SK-N-SH (cell line): ENCODE measurements around the gene GABRE. TPM values are rescaled to one million over a fixed set of nuclear protein-coding genes. Genes with fewer than 3 reads are reported as not detected.

ENCODE experiments used
- CTCF ChIA-PET: fragments of 300-600, 350-600 bp; formaldehyde crosslinking; extraction: SDS; loops from one replicate; lab custom pipeline; 2021; lab: Yijun Ruan, JAX
- POLR2A ChIA-PET: fragments of 350-600 bp; sonication (Branson Sonifier 250); formaldehyde crosslinking; extraction: SDS; loops from one replicate; lab custom pipeline; 2020; ENCODE audit warnings: antibody characterized with exemption, inconsistent platforms; lab: Yijun Ruan, JAX
- DNase-seq: peaks from one replicate; pipeline ENCODE4 v3.0.0; 2012
- H2AFZ ChIP-seq: fragments of 200-600 bp; sonication (generic); 2 replicates; pipeline ENCODE4 v1.8.1; 2016; ENCODE audit warnings: antibody characterized with exemption, mild to moderate bottlenecking, low read depth
- H3F3A ChIP-seq: fragments of 200-600 bp; sonication (generic); replicated peaks from 2 replicates; pipeline ENCODE3; 2016; ENCODE audit warnings: antibody characterized with exemption, mild to moderate bottlenecking; ENCODE audit not compliant: insufficient read depth
- H3K27ac ChIP-seq, 2 experiments: fragments of 200-500 bp in 1 of 2; fragments of 200-600 bp in 1 of 2; sonication (Bioruptor generic) in 1 of 2; sonication (generic), shearing (Covaris generic) in 1 of 2; 2 replicates each; pipeline versions ENCODE4 v1.5.1 to v1.6.1; 2014 to 2016; ENCODE audit warnings: low read depth in 2 of 2, inconsistent platforms in 1 of 2, low read length in 1 of 2, mild to moderate bottlenecking in 1 of 2, mixed read lengths in 1 of 2
- H3K27me3 ChIP-seq: fragments of 200-600 bp; sonication (generic), shearing (Covaris generic); 2 replicates; pipeline ENCODE4 v1.6.1; 2016; ENCODE audit warnings: mixed run types; ENCODE audit not compliant: insufficient read depth
- H3K36me3 ChIP-seq, 2 experiments: fragments of 200-500 bp in 1 of 2; fragments of 200-600 bp in 1 of 2; sonication (Bioruptor generic) in 1 of 2; sonication (generic) in 1 of 2; replicated peaks in 1 of 2; 2 replicates each; pipeline versions ENCODE3 to v1.5.1; 2014 to 2016; ENCODE audit warnings: low read length in 1 of 2, mild to moderate bottlenecking in 1 of 2; ENCODE audit not compliant: insufficient read depth in 2 of 2, control insufficient read depth in 1 of 2
- H3K4me1 ChIP-seq, 2 experiments: fragments of 200-500 bp in 1 of 2; fragments of 200-600 bp in 1 of 2; sonication (Bioruptor generic) in 1 of 2; sonication (generic), shearing (Covaris generic) in 1 of 2; 2 replicates each; pipeline versions ENCODE4 v1.5.1 to v1.6.1; 2014 to 2016; ENCODE audit warnings: low read depth in 1 of 2, low read length in 1 of 2, mixed run types in 1 of 2; ENCODE audit not compliant: insufficient read depth in 2 of 2, control insufficient read depth in 1 of 2
- H3K4me2 ChIP-seq: fragments of 200-600 bp; sonication (generic), shearing (Covaris generic); 2 replicates; pipeline ENCODE4 v1.6.1; 2017; ENCODE audit warnings: mixed run types
- H3K4me3 ChIP-seq, 2 experiments: fragments of 200-500 bp in 1 of 2; fragments of 200-600 bp in 1 of 2; sonication (Bioruptor generic) in 1 of 2; sonication (generic), shearing (Covaris generic) in 1 of 2; 2 replicates each; pipeline versions ENCODE4 v1.5.1 to v1.8.1; 2014 to 2016; ENCODE audit warnings: low read depth in 2 of 2, inconsistent platforms in 1 of 2, low read length in 1 of 2, mild to moderate bottlenecking in 1 of 2, mixed read lengths in 1 of 2, moderate library complexity in 1 of 2
- H3K79me2 ChIP-seq: fragments of 200-600 bp; sonication (generic); 2 replicates; pipeline ENCODE4 v1.8.1; 2017; ENCODE audit warnings: mild to moderate bottlenecking; ENCODE audit not compliant: insufficient read depth
- H3K9ac ChIP-seq: fragments of 200-600 bp; sonication (generic); 2 replicates; pipeline ENCODE4 v1.6.1; 2017; ENCODE audit warnings: mixed run types
- H3K9me2 ChIP-seq: fragments of 200-600 bp; sonication (generic); 2 replicates; pipeline ENCODE4 v1.6.1; 2017; ENCODE audit warnings: mixed run types
- H3K9me3 ChIP-seq: fragments of 200-600 bp; sonication (generic); 2 replicates; pipeline ENCODE4 v1.6.1; 2017; ENCODE audit warnings: mixed run types, mild to moderate bottlenecking, moderate library complexity
- H4K20me1 ChIP-seq: fragments of 200-600 bp; sonication (generic); 2 replicates; pipeline ENCODE4 v1.6.1; 2017; ENCODE audit warnings: mild to moderate bottlenecking, mixed run types; ENCODE audit not compliant: insufficient read depth
- CHD2 ChIP-seq: fragments of 150-350 bp; IDR thresholded peaks from 2 replicates; pipeline ENCODE4 v1.6.1; 2018; ENCODE audit warnings: low read length; ENCODE audit not compliant: partially characterized antibody
- CTCF ChIP-seq: fragments of 200-600 bp; sonication (generic); IDR thresholded peaks from 2 replicates; pipeline ENCODE4 v1.6.1; 2017; ENCODE audit warnings: antibody characterized with exemption, mild to moderate bottlenecking, moderate library complexity
- ELF1 ChIP-seq: IDR thresholded peaks from 2 replicates; pipeline ENCODE4 v1.4.0; 2012
- EZH2phosphoT487 ChIP-seq: fragments of 200-600 bp; sonication (generic); IDR thresholded peaks from 2 replicates; pipeline ENCODE4 v1.6.1; 2017; ENCODE audit warnings: low read depth, mixed run types, mild to moderate bottlenecking, antibody characterized with exemption, moderate library complexity, borderline replicate concordance
- FOSL2 ChIP-seq: IDR thresholded peaks from 2 replicates; pipeline ENCODE4 v1.4.0; 2012; ENCODE audit warnings: low read depth, mild to moderate bottlenecking, moderate library complexity, borderline replicate concordance
- FOXM1 ChIP-seq: IDR thresholded peaks from 2 replicates; pipeline ENCODE4 v1.4.0; 2012; ENCODE audit warnings: low read depth, mild to moderate bottlenecking
- GABPA ChIP-seq: IDR thresholded peaks from 2 replicates; pipeline ENCODE4 v1.4.0; 2012; ENCODE audit warnings: low read depth, mild to moderate bottlenecking
- GATA2 ChIP-seq: sonication (generic); formaldehyde crosslinking; IDR thresholded peaks from 2 replicates; pipeline ENCODE4 v1.5.0; 2020; ENCODE audit warnings: mild to moderate bottlenecking, missing genetic modification reagents
- IRF3 ChIP-seq: fragments of 150-350 bp; IDR thresholded peaks from 2 replicates; pipeline ENCODE4 v1.6.1; 2016; ENCODE audit warnings: mild to moderate bottlenecking, low read depth, low read length
- JUND ChIP-seq: IDR thresholded peaks from 2 replicates; pipeline ENCODE4 v1.4.0; 2012
- MEF2A ChIP-seq: IDR thresholded peaks from 2 replicates; pipeline ENCODE4 v1.4.0; 2012; ENCODE audit warnings: low read depth, borderline replicate concordance
- MXI1 ChIP-seq: IDR thresholded peaks from 2 replicates; pipeline ENCODE4 v1.6.1; 2012; ENCODE audit warnings: mild to moderate bottlenecking, low read depth, low read length, improper control_type of control experiment
- NFIC ChIP-seq: IDR thresholded peaks from 2 replicates; pipeline ENCODE4 v1.4.0; 2012; ENCODE audit warnings: borderline replicate concordance
- NRF1 ChIP-seq: IDR thresholded peaks from 2 replicates; pipeline ENCODE4 v1.6.1; 2012; ENCODE audit warnings: low read depth, mild to moderate bottlenecking, low read length
- PBX3 ChIP-seq: IDR thresholded peaks from 2 replicates; pipeline ENCODE4; 2012
- RCOR1 ChIP-seq: fragments of 150-350 bp; IDR thresholded peaks from 2 replicates; pipeline ENCODE4 v1.6.1; 2017; ENCODE audit warnings: antibody characterized with exemption, low read length
- RFX5 ChIP-seq: IDR thresholded peaks from 2 replicates; pipeline ENCODE4 v1.6.1; 2012; ENCODE audit warnings: mild to moderate bottlenecking, improper control_type of control experiment, low read length
- RXRA ChIP-seq: IDR thresholded peaks from 2 replicates; pipeline ENCODE4 v1.4.0; 2012; ENCODE audit warnings: low read depth, mild to moderate bottlenecking, borderline replicate concordance
- SIN3A ChIP-seq: IDR thresholded peaks from 2 replicates; pipeline ENCODE4 v1.6.1; 2012; ENCODE audit warnings: low read depth, mild to moderate bottlenecking, low read length, moderate library complexity, borderline replicate concordance
- TCF12 ChIP-seq: IDR thresholded peaks from 2 replicates; pipeline ENCODE4 v1.4.0; 2012
- TEAD4 ChIP-seq: IDR thresholded peaks from 2 replicates; pipeline ENCODE4 v1.4.0; 2012; ENCODE audit warnings: mild to moderate bottlenecking, borderline replicate concordance; ENCODE audit not compliant: insufficient read depth
- USF2 ChIP-seq: fragments of 150-350 bp; IDR thresholded peaks from 2 replicates; pipeline ENCODE4 v1.6.1; 2017; ENCODE audit warnings: antibody characterized with exemption, low read length, low read depth, borderline replicate concordance
- WGBS: methylation state at CpG from one replicate; pipeline ENCODE4 v1.1.6; 2017; ENCODE audit warnings: low lambda C conversion rate; 5-methylcytosine and 5-hydroxymethylcytosine counted together
- polyA plus RNA-seq, 3 experiments: library from polyadenylated mRNA; depleted of rRNA; stranded (reverse); fragments of >200 nt; gene quantifications; 2 replicates each; pipeline ENCODE4 v1.2.3, GENCODE V29; 2012
- TF ChIP-seq, protein P1 (sequence below): IDR thresholded peaks from 2 replicates; pipeline ENCODE4 v1.4.0; 2012; ENCODE audit warnings: low read depth, borderline replicate concordance
- TF ChIP-seq, protein P2 (sequence below): IDR thresholded peaks from 2 replicates; pipeline ENCODE4 v1.4.0; 2012; ENCODE audit warnings: low read depth

Gene GABRE
- polyA plus RNA-seq, 1 of the 3 experiments (the other 2 are of a cell fraction), result 8.1 TPM

DNA sequence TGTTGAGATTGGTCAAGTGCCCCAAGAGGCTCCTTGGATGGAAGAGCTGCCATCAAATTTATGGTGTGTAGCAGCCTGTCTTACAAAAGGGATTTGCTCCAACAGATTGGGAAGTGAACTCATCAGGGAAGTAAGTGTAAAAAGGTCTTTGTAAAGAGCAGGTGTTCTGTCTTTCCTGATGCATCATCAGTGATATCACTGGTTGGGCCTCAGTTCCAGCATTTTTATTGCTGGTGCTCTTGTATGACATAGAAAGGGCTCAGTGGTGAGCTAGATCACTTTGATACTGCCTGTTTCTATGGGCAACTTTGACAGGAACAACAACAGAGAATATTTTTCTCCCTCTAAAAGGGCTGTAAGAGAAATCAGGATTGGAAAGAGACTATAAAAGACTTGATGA, 8.7 kb upstream of the GABRE start:
- no peak overlapping the region for H2AFZ ChIP-seq
- H3K27me3 ChIP-seq, result no peaks in the 10 kb centered on the region
- no peaks in the 10 kb centered on the region for H3K36me3 ChIP-seq
- H3K4me3 ChIP-seq, result no peak overlapping the region
- peaks cover 16% of the 10 kb centered on the region for H3F3A ChIP-seq
- ChIA-PET CTCF (interaction anchor here (1.5 kb wide), 1 partner anchor 17 kb away, joined by 3 read pairs; no protein-coding TSS in a partner anchor), POLR2A (no interaction called here)
- no peaks in the 10 kb centered on the region for H3K9me2 ChIP-seq
- H3K79me2 ChIP-seq, result no peaks in the 10 kb centered on the region
- H4K20me1 ChIP-seq, result no peaks in the 10 kb centered on the region
- H3K27ac ChIP-seq, result peak overlapping the region in 1 of 2 experiments; percentile 79; a peak in 2 of 4 replicates
- peaks cover 0 to 22% of the 10 kb centered on the region in 2 experiments; a peak in 2 of 4 replicates for H3K4me1 ChIP-seq
- no peak overlapping the region for H3K9ac ChIP-seq
- DNase-seq, result no peak
- no peaks in the 10 kb centered on the region for H3K9me3 ChIP-seq
- no peak for TF ChIP-seq USF2
- no peak for TF ChIP-seq FOSL2
- no peak for TF ChIP-seq GABPA
- H3K4me2 ChIP-seq, result no peak overlapping the region

DNA sequence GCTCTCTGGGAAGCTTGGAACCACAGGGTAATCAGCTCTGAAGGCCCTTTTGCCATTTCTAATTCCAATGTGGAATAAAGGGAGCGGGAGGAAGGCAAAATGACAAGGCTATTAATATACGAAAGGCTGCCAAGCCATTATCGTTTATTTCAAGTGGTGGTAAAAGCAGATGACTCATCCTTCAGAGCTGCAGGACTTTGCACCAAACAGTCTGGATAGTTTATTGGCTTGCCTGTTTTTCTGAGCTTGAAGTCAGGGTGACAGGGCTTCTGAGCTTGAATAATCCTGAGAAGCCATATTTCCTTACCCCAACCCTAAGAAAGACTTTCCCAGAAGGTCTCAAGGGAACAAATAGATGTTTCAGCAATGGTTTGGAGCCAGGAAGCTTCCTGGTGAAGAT, 7.7 kb upstream of the GABRE start:
- no peaks in the 10 kb centered on the region for H3K9me2 ChIP-seq
- peak overlapping the region in 1 of 2 experiments; percentile 79; a peak in 3 of 4 replicates for H3K27ac ChIP-seq
- peaks cover 0 to 22% of the 10 kb centered on the region in 2 experiments; a peak in 2 of 4 replicates for H3K4me1 ChIP-seq
- H3K9ac ChIP-seq, result no peak overlapping the region
- H4K20me1 ChIP-seq, result no peaks in the 10 kb centered on the region
- H3F3A ChIP-seq, result peaks cover 16% of the 10 kb centered on the region
- H3K4me3 ChIP-seq, result no peak overlapping the region
- POLR2A ChIA-PET, result no interaction called here
- CTCF ChIA-PET, result no interaction called here
- peak overlapping the region; percentile 58 for H3K4me2 ChIP-seq
- H3K36me3 ChIP-seq, result no peaks in the 10 kb centered on the region
- H3K79me2 ChIP-seq, result no peaks in the 10 kb centered on the region
- H2AFZ ChIP-seq, result no peak overlapping the region
- H3K27me3 ChIP-seq, result no peaks in the 10 kb centered on the region
- DNase-seq, result no peak
- no peaks in the 10 kb centered on the region for H3K9me3 ChIP-seq
- 8% methylated on average over 3 of the region's 3 CpGs for WGBS
- TF ChIP-seq GATA2 (no peak), RCOR1 (no peak), PBX3 (peak; percentile 94), TEAD4 (peak; percentile 42; the same call in 1 of the 2 replicates), EZH2phosphoT487 (no peak), MEF2A (peak; percentile 34; the same call in 1 of the 2 replicates), ELF1 (no peak), JUND (peak; percentile 91), FOSL2 (peak; percentile 88), SIN3A (no peak), RXRA (peak; percentile 31; the same call in 1 of the 2 replicates), CHD2 (no peak), IRF3 (no peak), CTCF (no peak), NRF1 (no peak), FOXM1 (no peak), TCF12 (peak; percentile 84), NFIC (peak; percentile 76), MXI1 (no peak), RFX5 (no peak)
- TF ChIP-seq, protein P1, sequence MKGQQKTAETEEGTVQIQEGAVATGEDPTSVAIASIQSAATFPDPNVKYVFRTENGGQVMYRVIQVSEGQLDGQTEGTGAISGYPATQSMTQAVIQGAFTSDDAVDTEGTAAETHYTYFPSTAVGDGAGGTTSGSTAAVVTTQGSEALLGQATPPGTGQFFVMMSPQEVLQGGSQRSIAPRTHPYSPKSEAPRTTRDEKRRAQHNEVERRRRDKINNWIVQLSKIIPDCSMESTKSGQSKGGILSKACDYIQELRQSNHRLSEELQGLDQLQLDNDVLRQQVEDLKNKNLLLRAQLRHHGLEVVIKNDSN, result no peak
- TF ChIP-seq, protein P2, sequence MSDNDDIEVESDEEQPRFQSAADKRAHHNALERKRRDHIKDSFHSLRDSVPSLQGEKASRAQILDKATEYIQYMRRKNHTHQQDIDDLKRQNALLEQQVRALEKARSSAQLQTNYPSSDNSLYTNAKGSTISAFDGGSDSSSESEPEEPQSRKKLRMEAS, result peak; percentile 28; the same call in 1 of the 2 replicates
